OCI-LY3 (cell line): ENCODE measurements around the gene SERPINB1.

Experiments used
- H2AFZ ChIP-seq: fragments of 200-600, 300-600 bp; shearing (Covaris generic); 2 replicates; pipeline ENCODE4 v1.6.0; 2014; ENCODE audit warnings: antibody characterized with exemption, low read depth, low read length
- H3K27ac ChIP-seq: fragments of 200-600, 300-600 bp; sonication (generic); 2 replicates; pipeline ENCODE4 v1.5.1; 2014; ENCODE audit warnings: mild to moderate bottlenecking, low read length, moderate library complexity, mixed read lengths
- H3K27me3 ChIP-seq: fragments of 200-600, 300-600 bp; sonication (generic); 2 replicates; pipeline ENCODE4 v1.6.1; 2014; ENCODE audit warnings: low read depth, low read length, mixed read lengths
- H3K36me3 ChIP-seq: fragments of 200-600, 300-600 bp; sonication (generic); replicated peaks from 2 replicates; pipeline ENCODE3; 2014; ENCODE audit warnings: low read depth, low read length, mixed read lengths
- H3K4me1 ChIP-seq: fragments of 300-600, 200-600 bp; sonication (generic); 2 replicates; pipeline ENCODE4 v1.6.1; 2014; ENCODE audit warnings: low read length, mixed read lengths
- H3K4me2 ChIP-seq: fragments of 200-600, 300-600 bp; sonication (generic); 2 replicates; pipeline ENCODE4 v1.6.1; 2014; ENCODE audit warnings: low read length, mixed read lengths
- H3K4me3 ChIP-seq: fragments of 300-600, 200-600 bp; sonication (generic); 2 replicates; pipeline ENCODE4 v1.5.1; 2014; ENCODE audit warnings: antibody characterized with exemption, mild to moderate bottlenecking, low read length, moderate library complexity
- H3K79me2 ChIP-seq: fragments of 300-600, 200-600 bp; shearing (Covaris generic); 2 replicates; pipeline ENCODE4 v1.6.1; 2014; ENCODE audit warnings: mild to moderate bottlenecking, low read length, mixed read lengths
- H3K9ac ChIP-seq: fragments of 300-600, 200-600 bp; shearing (Covaris generic); 2 replicates; pipeline ENCODE4 v1.6.0; 2014; ENCODE audit warnings: mild to moderate bottlenecking, low read length, moderate library complexity
- H3K9me3 ChIP-seq: fragments of 200-600, 300-600 bp; shearing (Covaris generic); 2 replicates; pipeline ENCODE4 v1.6.1; 2014; ENCODE audit warnings: low read length, mixed read lengths; ENCODE audit not compliant: insufficient read depth
- H4K20me1 ChIP-seq: fragments of 200-600, 300-600 bp; sonication (generic); 2 replicates; pipeline ENCODE4 v1.6.1; 2016; ENCODE audit warnings: low read length, mixed read lengths; ENCODE audit not compliant: insufficient read depth
- EZH2phosphoT487 ChIP-seq: fragments of 200-600 bp; shearing (Covaris generic); IDR thresholded peaks from 2 replicates; pipeline ENCODE4 v1.6.1; 2018; ENCODE audit warnings: antibody characterized with exemption, mixed run types, low read depth
- TF ChIP-seq, protein P1 (sequence below): fragments of 200-600, 300-600 bp; sonication (generic); IDR thresholded peaks from 2 replicates; pipeline ENCODE4 v1.5.1; 2014; ENCODE audit warnings: antibody characterized with exemption, low read length, low read depth

SERPINB1 gene

DNA sequence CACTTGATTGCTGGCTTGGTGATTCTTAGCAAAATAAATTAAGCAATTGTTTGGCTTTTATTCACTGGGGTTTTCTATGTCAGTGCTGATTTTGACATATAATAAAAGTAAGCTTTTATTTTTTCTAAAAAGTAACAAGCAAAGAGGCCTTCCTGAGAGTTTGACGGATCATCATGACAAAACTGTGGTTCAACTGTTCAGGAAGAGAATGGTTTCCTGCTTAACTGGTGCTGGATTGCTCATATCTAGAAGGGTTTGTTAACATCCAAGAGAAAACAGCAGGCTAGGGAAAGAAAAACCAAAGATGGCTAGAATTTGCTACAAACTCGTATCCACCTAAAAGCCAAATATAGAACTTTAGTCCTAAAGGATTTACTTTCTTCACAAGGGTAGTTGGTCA, 21.2 kb downstream of the SERPINB1 start:
- H4K20me1 ChIP-seq = no peaks in the 10 kb centered on the region
- H3K9me3 ChIP-seq = no peaks in the 10 kb centered on the region
- no peak overlapping the region for H2AFZ ChIP-seq
- no peaks in the 10 kb centered on the region for H3K79me2 ChIP-seq
- no peaks in the 10 kb centered on the region for H3K36me3 ChIP-seq
- TF ChIP-seq, protein P1, sequence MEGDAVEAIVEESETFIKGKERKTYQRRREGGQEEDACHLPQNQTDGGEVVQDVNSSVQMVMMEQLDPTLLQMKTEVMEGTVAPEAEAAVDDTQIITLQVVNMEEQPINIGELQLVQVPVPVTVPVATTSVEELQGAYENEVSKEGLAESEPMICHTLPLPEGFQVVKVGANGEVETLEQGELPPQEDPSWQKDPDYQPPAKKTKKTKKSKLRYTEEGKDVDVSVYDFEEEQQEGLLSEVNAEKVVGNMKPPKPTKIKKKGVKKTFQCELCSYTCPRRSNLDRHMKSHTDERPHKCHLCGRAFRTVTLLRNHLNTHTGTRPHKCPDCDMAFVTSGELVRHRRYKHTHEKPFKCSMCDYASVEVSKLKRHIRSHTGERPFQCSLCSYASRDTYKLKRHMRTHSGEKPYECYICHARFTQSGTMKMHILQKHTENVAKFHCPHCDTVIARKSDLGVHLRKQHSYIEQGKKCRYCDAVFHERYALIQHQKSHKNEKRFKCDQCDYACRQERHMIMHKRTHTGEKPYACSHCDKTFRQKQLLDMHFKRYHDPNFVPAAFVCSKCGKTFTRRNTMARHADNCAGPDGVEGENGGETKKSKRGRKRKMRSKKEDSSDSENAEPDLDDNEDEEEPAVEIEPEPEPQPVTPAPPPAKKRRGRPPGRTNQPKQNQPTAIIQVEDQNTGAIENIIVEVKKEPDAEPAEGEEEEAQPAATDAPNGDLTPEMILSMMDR = no peak
- no peak for TF ChIP-seq EZH2phosphoT487
- no peaks in the 10 kb centered on the region for H3K4me1 ChIP-seq
- no peak overlapping the region for H3K4me3 ChIP-seq
- no peak overlapping the region for H3K27ac ChIP-seq
- no peak overlapping the region for H3K9ac ChIP-seq
- H3K27me3 ChIP-seq = no peaks in the 10 kb centered on the region
- no peak overlapping the region for H3K4me2 ChIP-seq

- H2AFZ ChIP-seq = no peak overlapping the region
- H3K4me3 ChIP-seq = no peak overlapping the region
- no peaks in the 10 kb centered on the region for H3K4me1 ChIP-seq
- H4K20me1 ChIP-seq = no peaks in the 10 kb centered on the region
- H3K27me3 ChIP-seq = no peaks in the 10 kb centered on the region
- TF ChIP-seq, protein P1 = no peak
- no peak for TF ChIP-seq EZH2phosphoT487
- H3K4me2 ChIP-seq = no peak overlapping the region
- H3K79me2 ChIP-seq = no peaks in the 10 kb centered on the region
- no peaks in the 10 kb centered on the region for H3K9me3 ChIP-seq
- no peak overlapping the region for H3K9ac ChIP-seq
- no peak overlapping the region for H3K27ac ChIP-seq
- H3K36me3 ChIP-seq = no peaks in the 10 kb centered on the region
Measured at GRCh38 chr6:2819978-2820377, 21.7 kb downstream of the SERPINB1 start.

- no peak overlapping the region for H2AFZ ChIP-seq
- H3K27ac ChIP-seq = no peak overlapping the region
- no peak overlapping the region for H3K9ac ChIP-seq
- H3K27me3 ChIP-seq = no peaks in the 10 kb centered on the region
- TF ChIP-seq, protein P1 = no peak
- TF ChIP-seq EZH2phosphoT487 = no peak
- H4K20me1 ChIP-seq = no peaks in the 10 kb centered on the region
- H3K79me2 ChIP-seq = no peaks in the 10 kb centered on the region
- no peak overlapping the region for H3K4me3 ChIP-seq
- H3K4me2 ChIP-seq = no peak overlapping the region
- H3K36me3 ChIP-seq = no peaks in the 10 kb centered on the region
- no peaks in the 10 kb centered on the region for H3K9me3 ChIP-seq
- no peaks in the 10 kb centered on the region for H3K4me1 ChIP-seq
Measured at GRCh38 chr6:2819115-2819514, 22.5 kb downstream of the SERPINB1 start.

GRCh38 chr6:2818593-2818992, 23.1 kb downstream of the SERPINB1 start:
- H3K9me3 ChIP-seq = no peaks in the 10 kb centered on the region
- H4K20me1 ChIP-seq = no peaks in the 10 kb centered on the region
- no peaks in the 10 kb centered on the region for H3K36me3 ChIP-seq
- H3K9ac ChIP-seq = no peak overlapping the region
- H3K4me2 ChIP-seq = no peak overlapping the region
- H3K4me1 ChIP-seq = no peaks in the 10 kb centered on the region
- no peak overlapping the region for H3K27ac ChIP-seq
- H3K4me3 ChIP-seq = no peak overlapping the region
- no peaks in the 10 kb centered on the region for H3K27me3 ChIP-seq
- no peaks in the 10 kb centered on the region for H3K79me2 ChIP-seq
- no peak for TF ChIP-seq EZH2phosphoT487
- TF ChIP-seq, protein P1 = no peak
- H2AFZ ChIP-seq = no peak overlapping the region
